HEK293T (cell line): ENCODE data around the gene GPR150.

Experiments used
- HDGF ChIP-seq: fragments of 450-650 bp; IDR thresholded peaks from 2 replicates; pipeline ENCODE4 v1.6.1; 2017; ENCODE audit warnings: antibody characterized with exemption, borderline replicate concordance
- NFRKB ChIP-seq: fragments of 450-650 bp; IDR thresholded peaks from 2 replicates; pipeline ENCODE4 v1.6.1; 2016; ENCODE audit warnings: mild to moderate bottlenecking, moderate library complexity
- SP1 ChIP-seq: fragments of 450-650 bp; IDR thresholded peaks from 2 replicates; pipeline ENCODE4 v1.6.1; 2017
- ZNF384 ChIP-seq: fragments of 450-650 bp; IDR thresholded peaks from 2 replicates; pipeline ENCODE4 v1.6.1; 2016

DNA sequence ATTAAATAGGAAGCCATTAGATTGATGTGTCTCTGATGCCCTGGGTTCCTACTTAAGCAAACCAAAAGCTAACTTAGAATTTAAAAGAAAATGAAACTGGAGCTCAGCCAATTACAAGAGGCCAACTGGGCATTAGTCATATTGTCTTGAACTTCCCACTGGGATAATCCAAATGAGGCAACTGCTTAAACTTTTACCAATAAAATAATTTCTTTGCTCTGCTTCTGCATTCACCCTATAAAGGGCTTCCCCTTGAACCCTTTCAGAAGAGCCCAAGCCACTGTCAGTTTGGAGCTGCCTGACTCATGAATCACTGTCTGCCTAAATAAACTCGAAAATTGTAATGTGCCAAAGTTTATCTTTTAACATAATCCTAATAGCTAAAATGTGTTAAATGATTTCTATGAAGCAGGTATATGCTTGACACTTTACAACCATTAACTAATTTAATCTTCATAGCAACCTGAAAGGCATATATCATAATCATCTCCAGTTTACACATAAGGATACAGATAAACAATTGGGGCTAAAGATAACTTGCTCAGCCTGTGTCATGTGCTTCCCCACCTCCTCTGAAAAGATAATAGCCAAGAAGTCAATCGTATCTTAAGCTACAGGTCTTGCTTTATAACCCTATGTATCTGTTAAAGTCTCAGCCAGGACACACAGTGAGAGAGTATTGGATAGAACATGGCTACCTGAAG is 11.5 kb downstream of the GPR150 start:
- TF ChIP-seq NFRKB (no peak), SP1 (no peak), HDGF (no peak), ZNF384 (no peak)
